HepG2 (cell line): ENCODE measurements around the gene RAET1E. TPM values are rescaled to one million over a fixed set of nuclear protein-coding genes. Genes with fewer than 3 reads are reported as not detected.

Experiments used
- ESRRA ChIP-seq: sonication (generic); formaldehyde crosslinking; IDR thresholded peaks from 2 replicates; pipeline ENCODE4 v1.5.1; 2020; ENCODE audit warnings: mild to moderate bottlenecking, low read depth, missing genetic modification reagents
- NONO ChIP-seq, 2 experiments: fragments of 450-650 bp in 1 of 2; sonication (generic) in 1 of 2; formaldehyde crosslinking in 1 of 2; IDR thresholded peaks in 1 of 2; conservative IDR thresholded peaks in 1 of 2; 2 replicates each; pipeline versions ENCODE4 v1.6.1 to v1.8.0; 2017 to 2022; ENCODE audit warnings: mild to moderate bottlenecking in 1 of 2, missing genetic modification reagents in 1 of 2, moderate library complexity in 1 of 2
- PHF5A ChIP-seq: IDR thresholded peaks from one replicate; pipeline ENCODE4 v1.6.1; 2018; ENCODE audit warnings: low read depth, missing genetic modification reagents; ENCODE audit not compliant: unreplicated experiment
- SALL2 ChIP-seq: sonication (generic); formaldehyde crosslinking; IDR thresholded peaks from 2 replicates; pipeline ENCODE4 v1.8.1; 2023; ENCODE audit warnings: mild to moderate bottlenecking, missing genetic modification reagents, inconsistent platforms
- SNRNP70 ChIP-seq: fragments of 200-400 bp; formaldehyde crosslinking; IDR thresholded peaks from 2 replicates; pipeline ENCODE4 v1.6.1; 2017; ENCODE audit warnings: mild to moderate bottlenecking, low read depth, low read length, moderate library complexity
- SOX6 ChIP-seq, 2 experiments: fragments of 450-650 bp in 1 of 2; sonication (generic) in 1 of 2; formaldehyde crosslinking in 1 of 2; IDR thresholded peaks; 2 replicates each; pipeline versions ENCODE4 v1.4.0 to v1.6.1; 2017 to 2020; ENCODE audit warnings: antibody characterized with exemption in 1 of 2, mild to moderate bottlenecking in 1 of 2, missing genetic modification reagents in 1 of 2
- SRSF1 ChIP-seq: fragments of 200-400 bp; formaldehyde crosslinking; optimal IDR thresholded peaks from 2 replicates; pipeline ENCODE3; 2017; ENCODE audit warnings: mild to moderate bottlenecking, low read depth, low read length, moderate library complexity
- YEATS2 ChIP-seq: sonication (generic); formaldehyde crosslinking; IDR thresholded peaks from 2 replicates; pipeline ENCODE4 v1.4.0; 2020; ENCODE audit warnings: missing genetic modification reagents, borderline replicate concordance
- ZNF143 ChIP-seq: sonication (generic); formaldehyde crosslinking; IDR thresholded peaks from 2 replicates; pipeline ENCODE4 v1.4.0; 2020; ENCODE audit warnings: missing genetic modification reagents
- ZNF333 ChIP-seq: sonication (generic); formaldehyde crosslinking; IDR thresholded peaks from 2 replicates; pipeline ENCODE4 v1.4.0; 2020; ENCODE audit warnings: mild to moderate bottlenecking, missing genetic modification reagents, borderline replicate concordance
- ZNF468 ChIP-seq: sonication (generic); formaldehyde crosslinking; IDR thresholded peaks from 2 replicates; pipeline ENCODE4 v1.8.0; 2022; ENCODE audit warnings: mild to moderate bottlenecking, moderate library complexity, missing genetic modification reagents
- ZNF644 ChIP-seq: IDR thresholded peaks from 2 replicates; pipeline ENCODE4 v1.6.1; 2016; ENCODE audit warnings: low read depth
- ZNF878 ChIP-seq: sonication (generic); formaldehyde crosslinking; IDR thresholded peaks from 2 replicates; pipeline ENCODE4 v1.8.1; 2023; ENCODE audit warnings: mild to moderate bottlenecking, missing genetic modification reagents, moderate library complexity
- polyA plus RNA-seq, 8 experiments: library from polyadenylated mRNA; depleted of rRNA in 3 of 8; stranded (reverse) in 7 of 8; unstranded in 1 of 8; fragments of >200 nt; fragmentation: Illumina TruSeq in 4 of 8; extraction: Trizol in 4 of 8; gene quantifications; 2 replicates each; pipeline versions ENCODE4 v1.2.1 to v1.2.3, GENCODE V29; 2011 to 2016; ENCODE audit warnings: low read depth in 4 of 8, missing spikeins in 1 of 8, mixed read lengths in 1 of 8; ENCODE audit not compliant: insufficient read depth in 1 of 8
- total RNA-seq, 5 experiments: library from RNA; depleted of rRNA; stranded (reverse); fragments of >200 nt; fragmentation: Illumina TruSeq; extraction: Trizol; gene quantifications; 2 replicates each; pipeline ENCODE4 v1.2.3, GENCODE V29; 2016; ENCODE audit warnings: low read depth in 1 of 5
- TF ChIP-seq, protein P1 (sequence below): sonication (generic); formaldehyde crosslinking; IDR thresholded peaks from 2 replicates; pipeline ENCODE4 v1.4.0; 2020; ENCODE audit warnings: missing genetic modification reagents, borderline replicate concordance
- TF ChIP-seq, protein P2 (sequence below): sonication (generic); formaldehyde crosslinking; IDR thresholded peaks from 2 replicates; pipeline ENCODE4 v1.8.0; 2022; ENCODE audit warnings: mild to moderate bottlenecking, missing genetic modification reagents, borderline replicate concordance
- TF ChIP-seq, protein P3 (sequence below): sonication (generic); formaldehyde crosslinking; IDR thresholded peaks from 2 replicates; pipeline ENCODE4 v1.4.0; 2020; ENCODE audit warnings: missing genetic modification reagents

Gene RAET1E
- total and polyA plus RNA-seq, 2 of the 13 experiments (the other 11 are each of a cell fraction or from before 2014, with no cell fraction given): not detected

DNA sequence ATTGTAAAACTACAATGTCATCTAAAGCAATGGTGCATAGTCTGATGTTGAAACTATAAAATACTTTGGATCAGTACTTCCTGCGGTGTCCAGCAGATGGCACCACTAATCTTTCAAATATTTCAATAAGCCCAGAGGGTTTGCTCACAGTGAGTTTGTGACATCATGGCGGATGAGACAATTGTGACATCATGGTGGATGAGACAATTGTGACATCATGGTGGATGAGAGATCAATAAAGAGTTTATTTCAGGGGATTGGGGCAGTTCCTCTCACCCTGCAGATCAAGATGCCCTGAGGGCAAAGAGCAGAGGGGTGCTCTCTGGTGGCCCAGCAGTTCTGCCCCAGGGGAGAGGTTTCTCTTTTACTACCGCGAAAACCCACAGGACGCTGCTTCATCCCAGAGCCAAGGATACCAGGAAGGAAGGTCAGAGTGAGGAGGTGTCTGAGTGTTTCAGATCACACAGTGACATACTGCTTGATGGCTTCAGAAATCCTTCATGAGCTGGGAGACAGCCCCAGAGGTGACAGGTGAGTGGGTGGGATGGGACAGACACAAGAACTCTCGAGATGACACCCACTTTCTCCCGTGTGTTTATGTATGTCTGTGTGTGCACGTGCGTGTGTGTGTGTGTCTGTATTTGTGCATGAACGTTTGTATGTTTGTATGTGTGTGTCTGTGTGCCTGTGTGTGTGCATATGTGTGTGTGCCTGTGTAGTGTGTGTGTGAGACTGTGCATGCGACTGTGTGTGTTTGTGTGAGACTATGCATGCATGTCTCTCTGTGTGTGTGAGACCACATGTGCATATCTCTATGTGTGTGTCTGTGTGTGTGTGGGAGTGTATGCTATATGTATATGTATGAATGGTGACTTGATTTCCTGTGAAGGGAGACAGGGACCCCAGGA, 36.6 kb upstream of the RAET1E start (continued):
- TF ChIP-seq, protein P1, sequence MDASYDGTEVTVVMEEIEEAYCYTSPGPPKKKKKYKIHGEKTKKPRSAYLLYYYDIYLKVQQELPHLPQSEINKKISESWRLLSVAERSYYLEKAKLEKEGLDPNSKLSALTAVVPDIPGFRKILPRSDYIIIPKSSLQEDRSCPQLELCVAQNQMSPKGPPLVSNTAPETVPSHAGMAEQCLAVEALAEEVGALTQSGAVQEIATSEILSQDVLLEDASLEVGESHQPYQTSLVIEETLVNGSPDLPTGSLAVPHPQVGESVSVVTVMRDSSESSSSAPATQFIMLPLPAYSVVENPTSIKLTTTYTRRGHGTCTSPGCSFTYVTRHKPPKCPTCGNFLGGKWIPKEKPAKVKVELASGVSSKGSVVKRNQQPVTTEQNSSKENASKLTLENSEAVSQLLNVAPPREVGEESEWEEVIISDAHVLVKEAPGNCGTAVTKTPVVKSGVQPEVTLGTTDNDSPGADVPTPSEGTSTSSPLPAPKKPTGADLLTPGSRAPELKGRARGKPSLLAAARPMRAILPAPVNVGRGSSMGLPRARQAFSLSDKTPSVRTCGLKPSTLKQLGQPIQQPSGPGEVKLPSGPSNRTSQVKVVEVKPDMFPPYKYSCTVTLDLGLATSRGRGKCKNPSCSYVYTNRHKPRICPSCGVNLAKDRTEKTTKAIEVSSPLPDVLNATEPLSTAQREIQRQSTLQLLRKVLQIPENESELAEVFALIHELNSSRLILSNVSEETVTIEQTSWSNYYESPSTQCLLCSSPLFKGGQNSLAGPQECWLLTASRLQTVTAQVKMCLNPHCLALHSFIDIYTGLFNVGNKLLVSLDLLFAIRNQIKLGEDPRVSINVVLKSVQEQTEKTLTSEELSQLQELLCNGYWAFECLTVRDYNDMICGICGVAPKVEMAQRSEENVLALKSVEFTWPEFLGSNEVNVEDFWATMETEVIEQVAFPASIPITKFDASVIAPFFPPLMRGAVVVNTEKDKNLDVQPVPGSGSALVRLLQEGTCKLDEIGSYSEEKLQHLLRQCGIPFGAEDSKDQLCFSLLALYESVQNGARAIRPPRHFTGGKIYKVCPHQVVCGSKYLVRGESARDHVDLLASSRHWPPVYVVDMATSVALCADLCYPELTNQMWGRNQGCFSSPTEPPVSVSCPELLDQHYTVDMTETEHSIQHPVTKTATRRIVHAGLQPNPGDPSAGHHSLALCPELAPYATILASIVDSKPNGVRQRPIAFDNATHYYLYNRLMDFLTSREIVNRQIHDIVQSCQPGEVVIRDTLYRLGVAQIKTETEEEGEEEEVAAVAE (CRISPR knock-in tag): no peak
- TF ChIP-seq NONO (IDR thresholded peaks at IDR 0.05) (peak; percentile 87; the same call in 1 of the 2 replicates), NONO (CRISPR knock-in tag; conservative IDR thresholded peaks at IDR 0.05) (no peak), ZNF644 (CRISPR knock-in tag) (no peak), SRSF1 (no peak), ZNF333 (CRISPR knock-in tag) (no peak), SOX6 (IDR thresholded peaks at IDR 0.05) (peak; percentile 87; the same call in 1 of the 2 replicates), SOX6 (CRISPR knock-in tag; IDR thresholded peaks at IDR 0.05) (no peak), SNRNP70 (no peak), ZNF143 (CRISPR knock-in tag) (no peak), ESRRA (CRISPR knock-in tag) (no peak), SALL2 (CRISPR knock-in tag) (no peak), ZNF878 (CRISPR knock-in tag) (no peak), PHF5A (CRISPR knock-in tag) (no peak), ZNF468 (no peak), YEATS2 (no peak)
- TF ChIP-seq, protein P2, sequence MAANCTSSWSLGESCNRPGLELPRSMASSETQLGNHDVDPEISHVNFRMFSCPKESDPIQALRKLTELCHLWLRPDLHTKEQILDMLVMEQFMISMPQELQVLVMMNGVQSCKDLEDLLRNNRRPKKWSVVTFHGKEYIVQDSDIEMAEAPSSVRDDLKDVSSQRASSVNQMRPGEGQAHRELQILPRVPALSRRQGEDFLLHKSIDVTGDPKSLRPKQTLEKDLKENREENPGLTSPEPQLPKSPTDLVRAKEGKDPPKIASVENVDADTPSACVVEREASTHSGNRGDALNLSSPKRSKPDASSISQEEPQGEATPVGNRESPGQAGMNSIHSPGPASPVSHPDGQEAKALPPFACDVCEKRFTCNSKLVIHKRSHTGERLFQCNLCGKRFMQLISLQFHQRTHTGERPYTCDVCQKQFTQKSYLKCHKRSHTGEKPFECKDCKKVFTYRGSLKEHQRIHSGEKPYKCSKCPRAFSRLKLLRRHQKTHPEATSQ (CRISPR knock-in tag): no peak
- TF ChIP-seq, protein P3, sequence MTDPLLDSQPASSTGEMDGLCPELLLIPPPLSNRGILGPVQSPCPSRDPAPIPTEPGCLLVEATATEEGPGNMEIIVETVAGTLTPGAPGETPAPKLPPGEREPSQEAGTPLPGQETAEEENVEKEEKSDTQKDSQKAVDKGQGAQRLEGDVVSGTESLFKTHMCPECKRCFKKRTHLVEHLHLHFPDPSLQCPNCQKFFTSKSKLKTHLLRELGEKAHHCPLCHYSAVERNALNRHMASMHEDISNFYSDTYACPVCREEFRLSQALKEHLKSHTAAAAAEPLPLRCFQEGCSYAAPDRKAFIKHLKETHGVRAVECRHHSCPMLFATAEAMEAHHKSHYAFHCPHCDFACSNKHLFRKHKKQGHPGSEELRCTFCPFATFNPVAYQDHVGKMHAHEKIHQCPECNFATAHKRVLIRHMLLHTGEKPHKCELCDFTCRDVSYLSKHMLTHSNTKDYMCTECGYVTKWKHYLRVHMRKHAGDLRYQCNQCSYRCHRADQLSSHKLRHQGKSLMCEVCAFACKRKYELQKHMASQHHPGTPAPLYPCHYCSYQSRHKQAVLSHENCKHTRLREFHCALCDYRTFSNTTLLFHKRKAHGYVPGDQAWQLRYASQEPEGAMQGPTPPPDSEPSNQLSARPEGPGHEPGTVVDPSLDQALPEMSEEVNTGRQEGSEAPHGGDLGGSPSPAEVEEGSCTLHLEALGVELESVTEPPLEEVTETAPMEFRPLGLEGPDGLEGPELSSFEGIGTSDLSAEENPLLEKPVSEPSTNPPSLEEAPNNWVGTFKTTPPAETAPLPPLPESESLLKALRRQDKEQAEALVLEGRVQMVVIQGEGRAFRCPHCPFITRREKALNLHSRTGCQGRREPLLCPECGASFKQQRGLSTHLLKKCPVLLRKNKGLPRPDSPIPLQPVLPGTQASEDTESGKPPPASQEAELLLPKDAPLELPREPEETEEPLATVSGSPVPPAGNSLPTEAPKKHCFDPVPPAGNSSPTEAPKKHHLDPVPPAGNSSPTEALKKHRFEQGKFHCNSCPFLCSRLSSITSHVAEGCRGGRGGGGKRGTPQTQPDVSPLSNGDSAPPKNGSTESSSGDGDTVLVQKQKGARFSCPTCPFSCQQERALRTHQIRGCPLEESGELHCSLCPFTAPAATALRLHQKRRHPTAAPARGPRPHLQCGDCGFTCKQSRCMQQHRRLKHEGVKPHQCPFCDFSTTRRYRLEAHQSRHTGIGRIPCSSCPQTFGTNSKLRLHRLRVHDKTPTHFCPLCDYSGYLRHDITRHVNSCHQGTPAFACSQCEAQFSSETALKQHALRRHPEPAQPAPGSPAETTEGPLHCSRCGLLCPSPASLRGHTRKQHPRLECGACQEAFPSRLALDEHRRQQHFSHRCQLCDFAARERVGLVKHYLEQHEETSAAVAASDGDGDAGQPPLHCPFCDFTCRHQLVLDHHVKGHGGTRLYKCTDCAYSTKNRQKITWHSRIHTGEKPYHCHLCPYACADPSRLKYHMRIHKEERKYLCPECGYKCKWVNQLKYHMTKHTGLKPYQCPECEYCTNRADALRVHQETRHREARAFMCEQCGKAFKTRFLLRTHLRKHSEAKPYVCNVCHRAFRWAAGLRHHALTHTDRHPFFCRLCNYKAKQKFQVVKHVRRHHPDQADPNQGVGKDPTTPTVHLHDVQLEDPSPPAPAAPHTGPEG (CRISPR knock-in tag): no peak
